Gastroesophageal sphincter (tissue), 3 donors: ENCODE measurements around the gene TRIO.

Source experiments
- EP300 ChIP-seq: sonication (generic); formaldehyde crosslinking; IDR thresholded peaks from one replicate; pipeline ENCODE4 v1.6.1; 2017; ENCODE audit warnings: antibody characterized with exemption, mild to moderate bottlenecking
- POLR2AphosphoS5 ChIP-seq: sonication (generic); formaldehyde crosslinking; IDR thresholded peaks from one replicate; pipeline ENCODE4 v1.6.1; 2017; ENCODE audit warnings: antibody characterized with exemption
- TF ChIP-seq, protein P1 (sequence below), 4 experiments: fragments of 200-600 bp in 2 of 4; fragments of 450-650 bp in 2 of 4; sonication (generic) in 1 of 4; IDR thresholded peaks; one replicate each; pipeline ENCODE4 v1.5.1; 2017 to 2019; ENCODE audit warnings: antibody characterized with exemption in 4 of 4, mild to moderate bottlenecking in 2 of 4, moderate library complexity in 2 of 4

DNA sequence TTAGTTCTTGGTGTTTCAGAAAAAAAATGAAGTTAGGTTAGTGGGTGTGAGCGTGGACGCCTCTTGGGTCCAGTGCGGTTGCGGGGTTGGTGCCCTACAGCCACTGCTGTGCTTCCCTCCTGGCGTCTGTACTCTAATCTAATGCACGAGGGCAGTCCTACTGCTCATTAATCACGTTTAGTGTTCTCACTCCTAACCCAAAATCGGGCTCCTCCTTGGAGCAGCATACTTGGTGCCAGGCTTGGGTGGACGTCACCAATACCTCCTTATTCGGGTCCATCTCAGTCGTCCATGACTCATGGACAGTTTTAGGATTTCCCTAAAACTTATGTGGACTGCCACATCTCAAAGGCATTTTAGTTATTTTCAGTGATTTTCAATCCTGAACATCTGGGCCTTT, 41.6 kb downstream of the TRIO start:
- TF ChIP-seq, protein P1, sequence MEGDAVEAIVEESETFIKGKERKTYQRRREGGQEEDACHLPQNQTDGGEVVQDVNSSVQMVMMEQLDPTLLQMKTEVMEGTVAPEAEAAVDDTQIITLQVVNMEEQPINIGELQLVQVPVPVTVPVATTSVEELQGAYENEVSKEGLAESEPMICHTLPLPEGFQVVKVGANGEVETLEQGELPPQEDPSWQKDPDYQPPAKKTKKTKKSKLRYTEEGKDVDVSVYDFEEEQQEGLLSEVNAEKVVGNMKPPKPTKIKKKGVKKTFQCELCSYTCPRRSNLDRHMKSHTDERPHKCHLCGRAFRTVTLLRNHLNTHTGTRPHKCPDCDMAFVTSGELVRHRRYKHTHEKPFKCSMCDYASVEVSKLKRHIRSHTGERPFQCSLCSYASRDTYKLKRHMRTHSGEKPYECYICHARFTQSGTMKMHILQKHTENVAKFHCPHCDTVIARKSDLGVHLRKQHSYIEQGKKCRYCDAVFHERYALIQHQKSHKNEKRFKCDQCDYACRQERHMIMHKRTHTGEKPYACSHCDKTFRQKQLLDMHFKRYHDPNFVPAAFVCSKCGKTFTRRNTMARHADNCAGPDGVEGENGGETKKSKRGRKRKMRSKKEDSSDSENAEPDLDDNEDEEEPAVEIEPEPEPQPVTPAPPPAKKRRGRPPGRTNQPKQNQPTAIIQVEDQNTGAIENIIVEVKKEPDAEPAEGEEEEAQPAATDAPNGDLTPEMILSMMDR (IDR thresholded peaks at IDR 0.05): no peak
- TF ChIP-seq EP300: no peak
- TF ChIP-seq POLR2AphosphoS5: peak; percentile 94
